ENCODE measurements around the gene CREB3. TPM values are rescaled to one million over a fixed set of nuclear protein-coding genes. Genes with fewer than 3 reads are reported as not detected.

The CREB3 gene
- total RNA-seq, 1 donor from 2014 or later, result 25.0 TPM

- no peak for DNase-seq (ENCODE audit: low spot score)
- intact Hi-C loops (cut with DNase I), result no loop called here
Measured at GRCh38 chr9:35697486-35697885, 35.0 kb upstream of the CREB3 start.

GRCh38 chr9:35698231-35698630 is 34.2 kb upstream of the CREB3 start:
- intact Hi-C loops (cut with DNase I), result no loop called here
- DNase-seq (ENCODE audit: low spot score), result no peak

GRCh38 chr9:35700031-35700430 is 32.4 kb upstream of the CREB3 start:
- no peak for DNase-seq (ENCODE audit: low spot score)
- intact Hi-C loops (cut with DNase I), result no loop called here

- DNase-seq (ENCODE audit: low spot score), result no peak
- intact Hi-C loops (cut with DNase I), result no loop called here
Measured at GRCh38 chr9:35700942-35701341, 31.5 kb upstream of the CREB3 start.

- no peak for DNase-seq (ENCODE audit: low spot score)
- intact Hi-C loops (cut with DNase I), result no loop called here
Measured at GRCh38 chr9:35702696-35703095, 29.8 kb upstream of the CREB3 start.

GRCh38 chr9:35703906-35704672 is 28.4 kb upstream of the CREB3 start:
- intact Hi-C loops (cut with DNase I), result no loop called here
- no peak for DNase-seq (ENCODE audit: low spot score)

GRCh38 chr9:35705372-35705771 is 27.1 kb upstream of the CREB3 start:
- intact Hi-C loops (cut with DNase I), result no loop called here
- no peak for DNase-seq (ENCODE audit: low spot score)

- DNase-seq (ENCODE audit: low spot score), result no peak
- intact Hi-C loops (cut with DNase I), result no loop called here
Measured at GRCh38 chr9:35705836-35706430, 26.5 kb upstream of the CREB3 start.

- no peak for DNase-seq (ENCODE audit: low spot score)
Measured at GRCh38 chr9:35706951-35707350, 25.5 kb upstream of the CREB3 start.

GRCh38 chr9:35708146-35708545 is 24.3 kb upstream of the CREB3 start:
- intact Hi-C loops (cut with DNase I), result no loop called here
- DNase-seq (ENCODE audit: low spot score), result no peak

More at GRCh38 chr9:35706951-35707350, 25.5 kb upstream of the CREB3 start:
- intact Hi-C loops (cut with DNase I), result no loop called here

GRCh38 chr9:35710818-35711500 is 21.5 kb upstream of the CREB3 start:
- no peak for DNase-seq (ENCODE audit: low spot score)
- intact Hi-C loops (cut with DNase I), result no loop called here

- no peak for DNase-seq (ENCODE audit: low spot score)
- intact Hi-C loops (cut with DNase I), result no loop called here
Measured at GRCh38 chr9:35711501-35712428, 20.7 kb upstream of the CREB3 start.

- no peak for DNase-seq (ENCODE audit: low spot score)
- intact Hi-C loops (cut with DNase I), result no loop called here
Measured at GRCh38 chr9:35712762-35713400, 19.6 kb upstream of the CREB3 start.

GRCh38 chr9:35713578-35713977 is 18.9 kb upstream of the CREB3 start:
- no peak for DNase-seq (ENCODE audit: low spot score)
- intact Hi-C loops (cut with DNase I), result no loop called here

- intact Hi-C loops (cut with DNase I), result no loop called here
- no peak for DNase-seq (ENCODE audit: low spot score)
Measured at GRCh38 chr9:35714123-35714522, 18.3 kb upstream of the CREB3 start.

- intact Hi-C loops (cut with DNase I), result no loop called here
- no peak for DNase-seq (ENCODE audit: low spot score)
Measured at GRCh38 chr9:35714579-35715252, 17.8 kb upstream of the CREB3 start.

- DNase-seq (ENCODE audit: low spot score), result no peak
- intact Hi-C loops (cut with DNase I), result no loop called here
Measured at GRCh38 chr9:35716230-35716629, 16.2 kb upstream of the CREB3 start.

GRCh38 chr9:35717132-35717870 is 15.2 kb upstream of the CREB3 start:
- intact Hi-C loops (cut with DNase I), result no loop called here
- DNase-seq (ENCODE audit: low spot score), result no peak

Data from cardiac septum (tissue), 1 donor.